Measurements from ENCODE around the gene NDC80.

The NDC80 gene

DNA sequence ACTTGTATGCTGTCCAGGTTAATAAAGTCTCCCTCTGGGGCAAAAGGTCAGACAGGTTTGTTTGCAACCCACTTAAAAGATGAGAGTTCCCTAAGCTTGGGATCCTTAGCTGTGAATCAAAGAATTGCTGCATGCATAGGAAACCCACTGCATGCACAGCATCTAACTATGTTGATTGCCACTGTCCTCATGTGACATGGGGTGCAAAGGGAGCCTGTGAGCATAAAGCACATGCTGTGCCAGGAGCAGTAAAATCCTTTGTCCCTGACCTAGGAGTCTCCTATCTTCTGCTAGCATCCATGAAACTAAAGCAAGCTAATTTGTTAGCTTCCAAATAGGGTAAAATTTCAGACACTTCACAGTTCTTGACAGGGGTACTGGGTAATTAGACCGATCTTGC, 13.8 kb upstream of the NDC80 start:
- DNase-seq (ENCODE audit: low read depth in 1 of 2, low spot score in 1 of 2) = no peak

DNA sequence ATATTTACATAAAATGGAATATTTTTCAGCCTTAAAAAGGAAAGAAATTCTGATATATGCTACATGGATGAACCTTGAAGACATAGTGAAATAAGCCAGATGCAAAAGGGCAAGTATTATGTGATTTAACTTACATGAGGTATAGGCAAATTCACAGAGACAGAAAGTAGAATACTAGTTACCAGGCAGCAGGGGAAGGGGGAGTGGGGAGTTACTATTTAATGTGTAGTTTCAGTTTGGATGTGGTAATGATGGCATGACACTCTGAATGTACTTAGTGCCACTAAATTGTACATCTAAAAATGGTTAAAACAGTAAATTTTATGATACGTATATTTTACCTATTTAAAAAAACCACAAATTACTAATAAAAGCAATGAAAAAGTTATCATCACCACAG, 12.1 kb upstream of the NDC80 start:
- no peak for DNase-seq (ENCODE audit: low read depth in 1 of 2, low spot score in 1 of 2)

DNA sequence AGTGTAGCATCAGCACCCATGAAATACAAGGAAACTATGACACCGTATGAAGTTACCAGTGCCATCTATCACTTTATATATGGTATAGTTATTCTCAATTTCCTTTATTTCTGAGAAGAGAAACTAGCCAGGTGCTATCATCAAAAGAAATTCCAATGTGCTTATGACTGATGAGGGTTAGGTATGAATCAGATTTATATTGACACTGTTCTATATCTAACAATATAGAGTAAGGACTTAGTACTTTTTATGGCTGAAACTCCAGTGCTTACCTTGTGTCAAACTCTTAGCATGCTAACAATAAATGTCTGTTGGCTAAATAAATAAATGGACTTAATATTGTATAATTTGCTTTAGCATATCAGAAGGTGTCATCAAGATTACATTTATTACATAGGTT, 7.0 kb upstream of the NDC80 start:
- DNase-seq (ENCODE audit: low read depth in 1 of 2, low spot score in 1 of 2) = no peak

DNA sequence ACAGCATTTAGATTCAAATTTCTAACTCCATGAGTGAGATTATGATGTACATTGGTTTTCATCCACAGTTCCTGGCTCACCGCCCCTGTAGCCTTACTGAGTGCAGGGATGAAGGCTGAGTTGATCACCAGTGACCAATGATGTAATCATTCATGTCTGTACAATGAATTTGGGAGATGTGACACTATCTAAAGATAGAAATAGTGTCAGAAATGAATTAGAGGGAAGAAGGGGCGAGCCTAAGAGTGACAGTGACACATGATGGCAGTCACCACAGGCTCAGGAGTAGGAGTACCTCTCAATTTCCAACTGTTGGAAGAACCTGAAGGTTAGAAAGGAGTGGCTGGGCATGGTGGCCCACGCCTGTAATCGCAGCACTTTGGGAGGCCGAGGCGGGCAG, 3.2 kb upstream of the NDC80 start:
- no peak for DNase-seq (ENCODE audit: low read depth in 1 of 2, low spot score in 1 of 2)

DNA sequence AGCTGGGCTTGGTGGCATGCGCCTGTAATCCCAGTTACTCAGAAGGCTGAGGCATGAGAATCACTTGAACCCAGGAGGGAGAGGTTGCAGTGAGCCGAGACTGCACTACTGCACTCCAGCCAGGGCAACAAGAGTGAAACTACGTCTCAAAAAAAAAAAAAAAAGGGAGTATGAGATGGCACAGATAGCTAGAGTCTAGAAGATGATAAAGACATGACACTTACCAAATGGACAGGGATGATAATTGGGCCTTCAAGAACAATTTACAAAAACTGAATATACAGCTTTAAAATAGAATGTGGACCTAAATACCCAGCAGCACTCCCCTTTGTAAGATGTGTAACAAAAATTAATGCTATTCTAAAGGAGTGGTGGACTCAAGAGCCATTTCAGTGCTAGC, 2.8 kb upstream of the NDC80 start:
- no peak for DNase-seq (ENCODE audit: low read depth in 1 of 2, low spot score in 1 of 2)

DNA sequence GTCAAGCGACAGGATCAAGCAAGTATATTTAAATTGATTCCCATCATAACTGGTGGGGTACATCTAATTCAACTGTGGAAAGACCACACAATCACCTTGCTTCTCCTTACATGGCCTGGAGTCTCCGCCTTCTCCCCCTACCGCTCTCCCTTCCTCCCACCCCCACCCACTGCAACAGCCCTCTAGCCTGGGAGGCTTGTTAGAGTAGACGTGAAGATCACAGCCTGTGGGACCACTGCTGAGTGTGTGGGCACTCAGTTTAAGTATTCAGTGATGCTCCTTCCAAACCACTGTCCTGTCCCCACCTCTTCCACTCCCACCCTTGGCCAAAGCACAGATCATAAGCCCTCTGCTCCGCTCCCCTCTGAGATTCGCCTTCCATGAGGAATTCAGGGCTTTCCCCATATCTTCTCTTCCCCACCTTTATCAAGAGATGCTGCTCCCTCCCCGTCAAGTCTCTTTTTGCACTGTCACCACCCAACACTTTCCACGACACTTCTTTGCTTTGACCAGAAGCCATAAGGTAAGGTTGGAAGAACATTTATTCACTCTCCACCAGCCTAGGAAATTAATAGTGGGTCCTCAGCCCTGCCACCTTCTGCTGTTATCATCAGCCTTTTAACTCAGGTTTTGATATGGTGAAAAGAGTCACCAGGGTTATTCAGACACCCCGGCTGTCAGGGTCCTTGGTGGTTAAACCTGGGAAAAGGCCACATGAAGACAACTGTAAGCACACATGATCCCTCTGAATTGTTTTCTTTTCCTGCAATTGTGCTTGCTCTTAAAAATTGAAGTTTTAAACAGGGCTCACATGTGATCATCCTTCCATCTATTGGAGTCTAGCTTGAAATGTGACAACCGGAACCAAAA, 1.8 kb upstream of the NDC80 start:
- DNase-seq (ENCODE audit: low read depth in 1 of 2, low spot score in 1 of 2) = no peak

DNA sequence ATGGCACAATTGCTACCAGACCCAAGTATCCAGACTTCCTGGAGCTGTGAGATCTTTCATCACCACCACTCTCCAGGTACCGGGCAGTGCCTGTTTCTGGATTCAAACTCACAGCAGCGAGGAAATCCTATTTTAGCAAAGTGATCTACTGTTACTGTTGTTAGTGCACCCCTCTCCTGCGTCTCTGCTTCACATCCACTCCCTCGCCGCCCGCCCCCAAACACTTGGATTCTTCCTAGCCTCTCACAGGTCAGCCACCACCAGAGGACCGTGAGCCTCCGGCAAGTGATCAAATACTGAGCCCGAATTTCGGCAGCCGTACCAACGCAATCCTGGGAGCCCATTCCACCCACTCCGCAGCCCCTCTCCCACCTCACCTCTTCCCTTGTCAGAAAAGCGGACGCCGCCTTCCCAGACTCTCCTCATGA, 571 bp upstream of the NDC80 start:
- peak; percentile 34 to 40 for DNase-seq (ENCODE audit: low read depth in 1 of 2, low spot score in 1 of 2)

DNA sequence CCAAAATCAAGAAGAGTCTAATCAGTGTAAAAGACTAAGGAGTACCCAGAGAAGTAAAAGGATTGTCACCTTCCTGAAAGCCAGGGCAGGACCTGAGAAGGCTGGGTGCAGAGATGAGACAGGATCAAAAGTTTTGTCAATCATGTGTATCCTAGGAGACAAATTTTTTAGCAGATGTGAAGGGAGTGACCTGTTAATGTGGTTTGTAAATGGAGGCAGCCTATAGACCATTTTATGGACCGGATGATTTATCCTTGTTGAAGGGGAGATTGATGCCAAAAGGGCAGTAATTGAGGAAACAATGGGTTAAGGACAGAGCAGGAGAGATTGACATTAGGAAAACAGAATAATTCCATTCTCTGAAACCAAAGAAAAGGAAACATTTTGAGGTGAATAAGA, 813 bp downstream of the NDC80 start:
- DNase-seq (ENCODE audit: low read depth in 1 of 2, low spot score in 1 of 2) = no peak

DNA sequence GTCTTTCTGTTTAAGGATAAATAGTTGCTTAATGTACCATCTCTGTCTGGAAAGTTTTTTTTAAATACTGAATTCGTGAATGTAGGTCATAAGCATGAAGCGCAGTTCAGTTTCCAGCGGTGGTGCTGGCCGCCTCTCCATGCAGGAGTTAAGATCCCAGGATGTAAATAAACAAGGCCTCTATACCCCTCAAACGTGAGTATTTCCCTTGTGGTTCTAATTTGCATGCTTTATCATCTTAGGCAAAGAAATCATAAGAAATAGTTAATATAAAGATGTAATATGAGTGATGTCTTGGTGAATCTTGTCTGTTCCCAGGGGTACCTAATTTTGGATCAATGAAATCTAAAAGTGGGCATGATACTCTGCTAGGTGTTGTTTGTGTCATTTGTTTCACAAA, 1.5 kb downstream of the NDC80 start:
- no peak for DNase-seq (ENCODE audit: low read depth in 1 of 2, low spot score in 1 of 2)

DNA sequence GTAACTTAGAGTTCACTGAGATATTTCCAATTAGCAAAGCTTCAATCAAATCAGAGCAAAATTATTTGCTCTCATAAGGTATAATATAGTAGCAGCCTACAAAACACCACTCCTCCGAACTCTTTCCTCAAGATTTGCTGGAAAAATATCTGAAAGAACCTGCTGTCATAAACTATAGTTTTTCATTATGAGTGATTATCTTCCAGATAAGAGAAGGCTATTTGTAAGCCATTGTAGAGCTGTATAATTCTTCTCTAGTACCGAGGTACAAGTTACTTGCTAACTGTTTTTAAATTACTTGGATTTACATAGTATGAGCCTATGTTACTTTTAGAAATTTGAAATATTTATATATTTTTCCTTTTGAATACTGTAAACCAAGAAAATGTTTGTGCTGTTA, 2.1 kb downstream of the NDC80 start:
- DNase-seq (ENCODE audit: low read depth in 1 of 2, low spot score in 1 of 2) = no peak

DNA sequence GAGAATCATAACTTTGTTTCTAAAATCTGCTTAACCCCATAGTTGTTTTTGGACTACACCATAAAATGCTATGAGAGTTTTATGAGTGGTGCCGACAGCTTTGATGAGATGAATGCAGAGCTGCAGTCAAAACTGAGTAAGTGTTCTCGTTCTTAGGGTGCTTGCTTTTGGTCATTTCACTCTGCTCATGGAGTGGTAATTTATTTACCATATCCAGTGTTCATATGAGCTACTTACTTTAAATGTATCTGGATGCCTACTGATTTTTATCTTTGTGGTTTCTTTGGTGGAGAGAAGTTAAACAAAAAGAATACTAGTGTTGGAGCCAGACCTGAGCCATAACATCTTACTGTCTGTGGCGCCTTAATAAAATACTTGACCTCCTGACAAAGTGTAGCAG, 16.4 kb downstream of the NDC80 start:
- no peak for DNase-seq (ENCODE audit: low read depth in 1 of 2, low spot score in 1 of 2)

DNA sequence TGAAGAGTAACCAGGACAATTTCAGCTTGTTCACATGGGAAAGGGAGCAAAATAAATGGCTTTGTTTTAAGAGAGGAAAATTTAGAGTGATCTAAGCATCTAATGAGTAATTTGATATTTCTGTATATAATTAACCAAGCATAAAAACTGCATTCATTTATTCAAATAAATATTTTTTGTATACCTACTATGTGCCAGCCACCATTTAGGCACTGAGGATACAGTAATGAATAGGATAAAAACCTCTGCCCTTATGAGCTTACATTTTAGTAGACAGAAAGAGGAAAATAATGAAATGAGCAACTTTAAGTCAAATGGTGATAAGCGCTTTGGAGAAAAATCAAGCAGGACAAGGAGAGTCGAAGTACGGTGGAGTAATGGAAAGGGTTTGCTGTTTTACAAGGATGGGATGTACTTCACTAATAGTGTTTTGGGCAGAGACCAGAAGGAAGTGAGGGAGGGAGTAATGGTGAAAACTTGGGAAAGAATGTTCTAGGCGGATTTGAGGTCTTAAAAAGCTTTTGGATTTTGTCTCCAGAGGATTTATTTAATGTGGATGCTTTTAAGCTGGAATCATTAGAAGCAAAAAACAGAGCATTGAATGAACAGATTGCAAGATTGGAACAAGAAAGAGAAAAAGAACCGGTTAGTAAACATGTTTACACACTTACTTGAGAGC, 17.4 kb downstream of the NDC80 start:
- no peak for DNase-seq (ENCODE audit: low read depth in 1 of 2, low spot score in 1 of 2)

DNA sequence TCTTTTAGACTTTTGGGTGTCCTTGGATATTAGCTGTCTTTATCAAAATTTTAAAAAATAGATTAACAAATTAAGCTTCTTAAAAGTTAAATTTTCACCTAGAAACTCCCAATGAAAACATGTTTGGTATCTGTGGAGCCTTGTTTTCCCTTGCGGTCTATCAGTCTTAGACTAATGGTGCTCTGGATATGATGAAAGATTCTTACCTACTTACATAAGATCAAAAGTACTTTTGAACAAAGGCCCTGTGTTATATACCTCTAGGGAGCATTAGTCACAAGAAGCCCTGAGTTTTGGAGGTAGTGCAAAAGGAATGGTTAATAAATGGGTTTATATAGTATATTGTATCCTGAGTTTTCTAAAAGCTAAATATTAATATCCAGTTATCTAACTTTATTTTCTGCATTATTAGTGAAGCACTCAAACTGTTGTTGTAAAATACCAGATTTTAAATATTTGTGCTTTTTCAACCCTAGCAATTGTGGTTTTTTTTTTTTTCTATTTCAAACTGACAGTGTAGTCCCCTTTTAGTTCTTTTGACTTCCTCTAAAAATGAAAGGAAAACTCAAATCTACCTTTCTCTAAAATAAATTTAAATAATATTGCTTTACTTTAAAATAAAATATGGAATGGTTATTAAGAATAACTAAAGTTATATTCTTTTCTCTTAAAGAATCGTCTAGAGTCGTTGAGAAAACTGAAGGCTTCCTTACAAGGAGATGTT, 18.1 kb downstream of the NDC80 start:
- DNase-seq (ENCODE audit: low read depth in 1 of 2, low spot score in 1 of 2) = no peak

DNA sequence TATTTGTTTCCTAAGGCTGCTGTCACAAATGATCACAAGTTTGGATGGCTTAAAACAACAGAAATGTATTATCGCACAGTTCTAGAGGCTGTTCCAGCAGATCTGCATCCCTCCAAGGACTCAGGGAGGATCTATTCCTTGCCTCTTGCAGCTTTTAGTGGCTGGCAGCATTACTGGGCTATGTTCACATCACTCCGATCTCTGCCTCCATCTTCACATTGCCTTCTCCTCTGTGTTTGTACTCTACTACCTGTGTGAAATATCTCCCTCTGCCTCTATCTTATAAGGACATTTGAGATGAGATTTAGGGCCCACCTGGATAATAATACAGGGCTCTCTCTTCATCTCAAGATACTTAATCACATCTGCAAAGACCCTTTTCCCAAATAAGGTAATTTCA, 18.9 kb downstream of the NDC80 start:
- no peak for DNase-seq (ENCODE audit: low read depth in 1 of 2, low spot score in 1 of 2)

DNA sequence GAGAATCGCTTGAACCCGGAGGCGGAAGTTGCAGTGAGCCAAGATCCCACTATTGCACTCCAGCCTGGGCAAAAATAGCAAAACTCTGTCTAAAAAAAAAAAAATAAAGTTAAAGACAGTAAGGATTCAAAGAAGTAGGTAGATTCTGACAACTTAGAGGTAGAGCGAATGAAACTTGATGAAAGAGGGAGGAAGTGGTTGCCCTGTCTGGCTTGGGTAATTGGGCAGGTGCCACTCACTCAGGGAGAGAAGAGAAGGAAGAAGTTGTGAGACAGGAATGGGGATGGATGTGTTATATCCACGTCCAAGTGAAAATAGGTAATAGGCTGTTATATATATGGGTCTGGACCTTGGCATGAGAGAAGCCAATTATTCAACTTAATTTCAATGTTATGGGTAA, 26.3 kb downstream of the NDC80 start:
- no peak for DNase-seq (ENCODE audit: low read depth in 1 of 2, low spot score in 1 of 2)

DNA sequence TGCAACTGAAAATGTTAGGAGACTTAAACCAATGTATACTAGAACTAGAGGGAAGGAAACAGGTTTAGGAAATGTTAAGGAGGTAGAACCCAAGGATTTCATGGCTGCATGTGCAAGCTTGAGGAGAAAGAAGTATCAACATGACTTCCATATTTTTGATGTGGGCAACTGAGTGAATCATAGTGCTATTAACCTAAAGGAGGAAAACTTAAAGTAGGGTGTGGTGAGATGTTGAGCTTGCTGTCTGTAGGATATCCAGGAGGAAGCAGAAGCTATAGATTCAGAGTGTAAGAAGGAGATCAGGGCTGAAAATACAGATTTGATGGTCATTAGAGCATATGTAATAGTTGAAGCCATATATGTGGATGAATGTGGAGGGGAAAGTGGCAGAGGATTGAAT, 31.5 kb downstream of the NDC80 start:
- no peak for DNase-seq (ENCODE audit: low read depth in 1 of 2, low spot score in 1 of 2)

DNA sequence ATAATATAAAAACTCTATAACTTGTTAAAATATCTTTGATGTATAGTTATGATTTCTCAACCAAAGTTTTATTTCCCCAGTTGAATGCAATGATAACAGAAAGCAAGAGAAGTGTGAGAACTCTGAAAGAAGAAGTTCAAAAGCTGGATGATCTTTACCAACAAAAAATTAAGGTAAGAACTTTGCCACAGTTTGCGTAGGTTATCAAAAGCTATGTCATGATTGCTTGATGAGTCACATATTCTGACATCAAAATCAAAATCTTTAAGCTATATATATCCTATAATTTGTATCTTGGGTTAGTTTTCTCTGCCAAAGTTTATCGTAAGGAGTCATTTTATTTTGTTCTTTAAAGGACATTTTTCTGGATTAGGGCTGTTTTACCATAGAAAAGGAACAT, 35.0 kb downstream of the NDC80 start:
- DNase-seq (ENCODE audit: low read depth in 1 of 2, low spot score in 1 of 2) = no peak

DNA sequence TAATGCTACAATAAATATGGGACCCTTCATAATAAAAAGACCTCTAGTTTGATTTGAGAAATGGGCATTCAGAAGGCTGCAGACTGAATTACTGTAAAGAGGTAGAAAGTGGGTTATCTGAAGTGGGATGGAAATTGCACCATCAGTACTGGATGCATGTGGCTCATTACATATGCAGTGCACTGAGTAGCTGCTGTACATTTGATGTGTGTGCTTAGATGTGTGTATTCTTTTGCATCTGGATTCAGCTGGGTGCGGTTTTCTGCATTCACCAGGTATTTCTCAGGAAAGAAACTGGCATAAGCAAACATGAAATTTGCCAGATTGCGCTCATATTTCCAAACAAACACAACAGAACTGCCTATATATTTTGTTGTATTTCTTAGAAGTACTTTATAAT, 38.2 kb downstream of the NDC80 start:
- no peak for DNase-seq (ENCODE audit: low read depth in 1 of 2, low spot score in 1 of 2)

DNA sequence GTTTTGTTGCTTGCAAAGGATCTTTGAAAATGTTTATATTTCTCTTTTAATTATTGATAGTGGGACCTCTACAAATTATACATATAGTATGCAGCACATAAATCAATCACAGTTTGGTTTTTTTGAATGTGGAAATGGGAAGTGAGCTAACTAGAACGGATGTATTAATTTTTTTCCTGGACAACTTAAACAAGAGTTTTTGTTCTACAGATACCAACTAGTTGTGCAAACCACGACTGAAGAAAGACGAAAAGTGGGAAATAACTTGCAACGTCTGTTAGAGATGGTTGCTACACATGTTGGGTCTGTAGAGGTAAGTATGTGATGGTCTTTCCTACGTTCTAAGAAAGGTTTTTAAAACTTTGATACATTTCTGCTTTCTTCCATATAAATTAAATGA, 39.2 kb downstream of the NDC80 start:
- DNase-seq (ENCODE audit: low read depth in 1 of 2, low spot score in 1 of 2) = no peak

DNA sequence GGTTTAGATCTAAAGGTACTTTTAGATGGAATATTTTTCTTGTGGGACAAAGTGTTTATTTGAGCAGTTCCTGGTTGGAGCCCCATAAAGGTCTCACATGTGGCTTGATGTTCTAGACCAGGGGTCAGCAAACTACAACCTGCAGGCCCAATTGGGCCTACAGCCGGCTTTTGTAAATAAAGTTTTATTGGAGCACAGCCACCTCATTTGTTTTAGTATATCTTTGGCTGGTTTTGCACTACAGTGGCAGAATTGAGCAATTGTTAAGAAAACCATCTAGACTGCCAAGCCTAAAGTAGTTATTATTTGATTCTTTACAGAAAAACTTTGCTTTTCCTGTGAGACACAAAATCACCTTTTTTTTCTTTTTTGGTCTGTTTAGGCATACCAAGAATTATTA, 41.6 kb downstream of the NDC80 start:
- no peak for DNase-seq (ENCODE audit: low read depth in 1 of 2, low spot score in 1 of 2)

DNA sequence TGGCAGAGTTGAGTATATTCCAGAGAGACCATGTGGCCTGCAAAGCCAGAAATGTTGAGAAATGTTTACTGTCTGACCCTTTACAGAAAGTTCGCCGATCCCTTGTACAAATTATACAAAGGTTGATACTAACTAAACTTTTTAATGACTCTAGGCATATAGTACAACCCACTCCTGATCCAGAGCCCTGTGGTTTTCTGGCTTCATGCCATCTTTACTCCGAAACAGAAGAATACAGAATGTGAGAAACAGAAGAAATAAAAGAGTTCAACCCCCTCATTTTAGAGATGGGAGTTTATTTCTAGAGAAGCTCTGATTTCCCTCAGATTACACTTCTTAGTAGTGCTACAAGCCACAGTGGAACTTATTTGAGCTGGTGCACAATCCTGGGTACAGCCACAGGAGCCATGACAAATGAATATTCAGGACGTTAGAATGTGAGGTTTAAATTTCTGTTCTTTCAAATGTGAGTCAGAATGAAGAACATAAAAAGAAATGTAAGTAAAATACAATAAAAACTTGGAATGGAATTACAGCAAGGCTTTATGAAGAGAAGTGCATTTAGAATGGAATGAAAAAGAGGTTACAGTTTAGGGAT, 46.1 kb downstream of the NDC80 start:
- DNase-seq (ENCODE audit: low read depth in 1 of 2, low spot score in 1 of 2) = no peak

DNA sequence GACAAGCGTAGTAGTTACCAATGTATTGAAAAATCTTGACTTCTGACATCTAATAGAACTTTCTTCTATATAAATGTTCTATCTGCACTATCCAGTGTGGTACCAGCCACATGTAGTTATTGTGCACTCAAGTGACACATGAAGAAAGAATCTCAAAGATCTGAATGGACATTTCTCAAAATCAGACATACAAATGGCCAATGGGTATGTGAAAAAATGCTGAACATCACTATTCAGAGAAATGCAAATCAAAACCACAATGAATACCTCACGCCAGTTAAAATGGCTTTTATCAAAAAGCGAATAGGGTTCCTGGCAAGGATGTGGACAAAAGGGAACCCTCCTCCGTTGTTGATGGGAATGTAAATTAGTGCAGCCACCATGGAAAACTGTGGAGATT, 46.7 kb downstream of the NDC80 start:
- no peak for DNase-seq (ENCODE audit: low read depth in 1 of 2, low spot score in 1 of 2)

All from activated T-helper 1 cell treated with anti-CD3 and anti-CD28 coated beads, Interleukin-2, amount 50 U/mL, for 16 hours (primary cell).